SU-DHL-6 (cell line): ENCODE measurements around the gene ATP6V0C.

Experiments
- H2AFZ ChIP-seq: fragments of 200-600 bp; sonication (generic); 2 replicates; pipeline ENCODE4 v1.6.1; 2014; ENCODE audit warnings: low read depth, mild to moderate bottlenecking, moderate library complexity, mixed read lengths, antibody characterized with exemption, low read length; ENCODE audit not compliant: severe bottlenecking
- H3F3A ChIP-seq: fragments of 200-600 bp; shearing (Covaris generic); 2 replicates; pipeline ENCODE4 v1.6.0; 2016; ENCODE audit warnings: antibody characterized with exemption, mild to moderate bottlenecking; ENCODE audit not compliant: insufficient read depth
- H3K27ac ChIP-seq: fragments of 200-600 bp; sonication (generic); 2 replicates; pipeline ENCODE4 v1.5.1; 2016; ENCODE audit warnings: low read depth, mild to moderate bottlenecking, low read length, moderate library complexity, mixed read lengths
- H3K27me3 ChIP-seq: fragments of 200-600 bp; sonication (generic), shearing (Covaris generic); 2 replicates; pipeline ENCODE4 v1.6.0; 2014; ENCODE audit warnings: mild to moderate bottlenecking, low read length
- H3K36me3 ChIP-seq: fragments of 200-600 bp; sonication (generic); 2 replicates; pipeline ENCODE4 v1.6.1; 2014; ENCODE audit warnings: mild to moderate bottlenecking, low read length, mixed read lengths
- H3K4me2 ChIP-seq: fragments of 300-600, 200-600 bp; shearing (Covaris generic), sonication (generic); 2 replicates; pipeline ENCODE4 v1.6.0; 2014; ENCODE audit warnings: low read length, low read depth, mild to moderate bottlenecking; ENCODE audit not compliant: poor library complexity, severe bottlenecking
- H3K4me3 ChIP-seq: fragments of 200-600 bp; sonication (generic); 2 replicates; pipeline ENCODE4 v1.5.1; 2014; ENCODE audit warnings: antibody characterized with exemption, low read length, mild to moderate bottlenecking, mixed read lengths; ENCODE audit not compliant: insufficient read depth, poor library complexity, severe bottlenecking
- H3K79me2 ChIP-seq: fragments of 200-600 bp; sonication (generic); 2 replicates; pipeline ENCODE4 v1.6.1; 2014; ENCODE audit warnings: mild to moderate bottlenecking, low read length, moderate library complexity; ENCODE audit not compliant: insufficient read depth
- H3K9ac ChIP-seq: fragments of 200-600 bp; sonication (generic); 2 replicates; pipeline ENCODE4 v1.7.0; 2014; ENCODE audit warnings: mild to moderate bottlenecking, low read length
- H3K9me2 ChIP-seq: fragments of 200-600 bp; sonication (generic); replicated peaks from 2 replicates; pipeline ENCODE4 v1.6.1; 2014; ENCODE audit warnings: low read length; ENCODE audit not compliant: insufficient read depth
- H3K9me3 ChIP-seq: fragments of 200-600 bp; sonication (generic); 2 replicates; pipeline ENCODE4 v1.6.1; 2014; ENCODE audit warnings: low read length, mixed read lengths; ENCODE audit not compliant: insufficient read depth
- H4K20me1 ChIP-seq: fragments of 200-600 bp; sonication (generic); 2 replicates; pipeline ENCODE4 v1.6.1; 2014; ENCODE audit warnings: low read depth, mild to moderate bottlenecking, antibody characterized with exemption, low read length, moderate library complexity, mixed read lengths
- CTCF ChIP-seq: fragments of 200-600 bp; sonication (generic); IDR thresholded peaks from one replicate; pipeline ENCODE4 v1.5.1; 2017; ENCODE audit warnings: antibody characterized with exemption, mild to moderate bottlenecking, low read length, moderate library complexity; ENCODE audit not compliant: insufficient read depth, poor library complexity, severe bottlenecking
- EZH2phosphoT487 ChIP-seq: fragments of 200-600 bp; sonication (generic), shearing (Covaris generic); conservative IDR thresholded peaks from 2 replicates; pipeline ENCODE4 v1.6.1; 2018; ENCODE audit warnings: mild to moderate bottlenecking, antibody characterized with exemption, low read length, moderate library complexity, mixed read lengths

The ATP6V0C gene

GRCh38 chr16:2484898-2485508 lies 28.7 kb upstream of the ATP6V0C start:
- H2AFZ ChIP-seq = no peak overlapping the region
- no peaks in the 10 kb centered on the region for H3F3A ChIP-seq
- no peak overlapping the region for H3K4me2 ChIP-seq
- no peak overlapping the region for H3K4me3 ChIP-seq
- TF ChIP-seq CTCF (no peak), EZH2phosphoT487 (no peak)
- no peaks in the 10 kb centered on the region for H3K9me3 ChIP-seq
- no peaks in the 10 kb centered on the region for H3K27me3 ChIP-seq
- H4K20me1 ChIP-seq = no peaks in the 10 kb centered on the region
- H3K36me3 ChIP-seq = no peaks in the 10 kb centered on the region
- no peak overlapping the region for H3K9ac ChIP-seq
- H3K27ac ChIP-seq = no peak overlapping the region
- no peaks in the 10 kb centered on the region for H3K9me2 ChIP-seq
- no peaks in the 10 kb centered on the region; the same call in 1 of the 2 replicates for H3K79me2 ChIP-seq

- TF ChIP-seq EZH2phosphoT487 = no peak
- no peak for TF ChIP-seq CTCF
- Histone ChIP-seq H3K9me2 (no peaks in the 10 kb centered on the region), H3K27me3 (no peaks in the 10 kb centered on the region), H3K36me3 (no peaks in the 10 kb centered on the region), H3K9me3 (no peaks in the 10 kb centered on the region), H3K9ac (no peak overlapping the region), H2AFZ (no peak overlapping the region), H3K4me3 (no peak overlapping the region), H3K27ac (no peak overlapping the region), H3K4me2 (no peak overlapping the region), H3F3A (no peaks in the 10 kb centered on the region), H3K79me2 (no peaks in the 10 kb centered on the region; the same call in 1 of the 2 replicates), H4K20me1 (no peaks in the 10 kb centered on the region)
Observed at GRCh38 chr16:2485811-2486507, 27.8 kb upstream of the ATP6V0C start.

GRCh38 chr16:2486645-2487516 lies 26.9 kb upstream of the ATP6V0C start:
- H3K27ac ChIP-seq = no peak overlapping the region
- no peak overlapping the region for H3K4me3 ChIP-seq
- no peaks in the 10 kb centered on the region for H3K36me3 ChIP-seq
- no peaks in the 10 kb centered on the region for H3F3A ChIP-seq
- no peak overlapping the region for H3K4me2 ChIP-seq
- no peaks in the 10 kb centered on the region for H4K20me1 ChIP-seq
- no peaks in the 10 kb centered on the region for H3K9me3 ChIP-seq
- no peaks in the 10 kb centered on the region; the same call in 1 of the 2 replicates for H3K79me2 ChIP-seq
- no peak overlapping the region for H3K9ac ChIP-seq
- H2AFZ ChIP-seq = no peak overlapping the region
- no peak for TF ChIP-seq EZH2phosphoT487
- TF ChIP-seq CTCF = no peak
- no peaks in the 10 kb centered on the region for H3K27me3 ChIP-seq
- H3K9me2 ChIP-seq = no peaks in the 10 kb centered on the region
